CD4-positive, alpha-beta T cell treated with Interleukin-12 subunit alpha and Interleukin-12 subunit beta, for 1 hour (primary cell): ENCODE results near the gene SLC24A1.
"Not testable (repeated sequence)": the region's sequence is repeated elsewhere in the genome, so short reads cannot be mapped to it uniquely, and the experiment has no call there.

ENCODE experiments used
- DNase-seq: peaks from one replicate; pipeline ENCODE4 v3.0.0-alpha.2; 2020

SLC24A1 gene

DNA sequence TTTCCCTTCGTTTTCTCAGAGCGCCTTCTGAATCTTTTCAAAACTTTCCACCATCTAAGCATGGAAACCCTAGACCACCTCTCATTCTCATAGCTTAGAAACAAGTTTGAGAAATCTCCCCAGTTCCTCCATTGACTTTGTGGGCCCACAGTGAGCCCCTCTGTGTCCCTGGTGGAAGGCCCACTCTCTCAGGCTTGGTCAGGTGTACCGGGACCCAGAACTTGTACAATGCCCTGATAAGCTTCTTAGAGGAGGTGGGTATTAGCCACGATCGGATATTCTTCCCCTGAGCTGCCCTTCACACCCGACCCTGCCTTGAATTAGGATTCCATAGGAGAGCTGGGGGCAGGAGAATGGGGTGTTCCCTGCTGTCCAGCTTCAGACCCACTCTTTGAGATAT lies at the start of gene SLC24A1:
Gene SLC24A1, plus strand, starts transcription at position 301 of the 400 bp plus-strand sequence. CDS start 2,143 bp downstream, outside the sequence.
- no peak for DNase-seq

DNA sequence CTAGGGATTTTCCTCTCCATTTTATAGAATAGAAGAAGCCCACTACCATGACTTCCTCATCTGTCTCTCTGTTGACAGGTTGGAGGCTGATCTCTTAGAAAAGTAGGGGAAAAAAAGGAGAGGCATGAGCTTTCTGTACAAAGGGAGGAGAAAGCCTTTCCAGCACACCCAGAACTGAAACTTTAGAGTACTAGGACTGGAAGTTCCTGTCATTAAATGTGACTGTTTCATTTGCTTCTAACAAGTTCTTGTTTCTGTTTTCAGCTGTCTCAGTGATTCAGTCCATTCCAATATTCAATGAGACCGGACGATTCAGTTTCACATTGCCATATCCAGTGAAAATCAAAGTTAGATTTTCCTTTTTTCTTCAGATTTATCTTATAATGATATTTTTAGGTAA lies 49.8 kb upstream of the SLC24A1 start:
- no peak for DNase-seq

- DNase-seq = no peak
Observed at GRCh38 chr15:65576664-65577063, 45.1 kb upstream of the SLC24A1 start.

- no peak for DNase-seq
Observed at GRCh38 chr15:65577129-65577996, 44.4 kb upstream of the SLC24A1 start.

DNA sequence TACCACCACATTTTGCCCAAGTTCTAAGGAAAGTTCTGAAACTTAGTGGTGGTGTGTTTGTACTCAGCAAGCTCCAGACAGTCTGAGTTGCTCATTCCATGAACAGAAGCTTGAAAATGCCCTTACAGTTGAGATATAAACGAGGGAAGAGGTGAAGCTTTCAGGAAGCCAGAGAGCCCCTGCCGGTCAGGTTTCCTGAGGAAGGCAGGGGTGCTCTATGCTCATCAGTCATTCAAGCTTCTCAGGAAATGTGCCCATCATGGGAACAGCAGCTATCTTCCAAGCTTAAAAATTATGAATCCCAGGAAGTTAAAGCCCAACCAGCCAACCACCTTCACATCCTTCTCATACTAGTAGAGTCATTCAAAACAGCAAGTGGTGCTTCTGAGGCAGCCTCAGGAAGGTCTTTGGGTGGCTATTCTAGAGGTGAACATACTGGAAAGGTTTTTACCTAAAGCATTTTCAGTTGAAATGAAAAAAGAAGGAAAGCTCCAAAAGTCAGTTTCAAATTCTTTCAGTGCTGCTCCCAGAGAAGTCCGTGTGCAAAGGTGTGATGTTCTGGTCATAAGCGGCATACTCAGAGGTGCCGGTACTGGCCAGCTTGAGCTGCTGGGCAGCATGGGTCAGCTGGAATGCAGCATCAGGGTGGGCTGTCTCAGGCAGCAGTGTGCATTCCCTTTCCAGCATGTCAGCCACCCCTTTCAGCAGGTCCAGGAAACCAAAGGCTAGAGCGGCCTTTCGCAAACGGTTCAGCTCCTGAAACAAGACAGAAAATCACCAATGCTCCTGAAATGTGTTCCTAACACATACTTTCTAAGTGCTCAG lies 42.6 kb upstream of the SLC24A1 start:
- DNase-seq = no peak

DNA sequence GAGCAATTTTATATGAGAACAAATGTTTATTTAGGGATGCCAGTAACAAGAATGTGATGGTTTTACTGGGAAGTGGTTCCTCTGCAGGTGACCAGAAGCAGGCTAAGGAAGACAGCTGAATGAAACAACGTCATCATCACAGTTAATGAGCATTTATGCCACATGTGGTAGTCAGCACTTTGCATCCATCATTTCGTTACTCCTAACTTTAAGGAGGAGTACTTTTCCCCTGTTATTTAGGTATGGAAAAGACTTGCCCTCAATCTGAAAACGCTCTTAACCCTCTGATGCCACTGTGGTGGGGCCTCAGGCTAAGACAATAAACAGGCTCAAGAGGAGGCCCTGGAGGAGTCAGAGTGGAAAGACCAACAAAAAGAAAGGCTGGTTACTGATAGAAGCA lies 42.0 kb upstream of the SLC24A1 start:
- DNase-seq = no peak

- no peak for DNase-seq
Observed at GRCh38 chr15:65580287-65580686, 41.5 kb upstream of the SLC24A1 start.

DNA sequence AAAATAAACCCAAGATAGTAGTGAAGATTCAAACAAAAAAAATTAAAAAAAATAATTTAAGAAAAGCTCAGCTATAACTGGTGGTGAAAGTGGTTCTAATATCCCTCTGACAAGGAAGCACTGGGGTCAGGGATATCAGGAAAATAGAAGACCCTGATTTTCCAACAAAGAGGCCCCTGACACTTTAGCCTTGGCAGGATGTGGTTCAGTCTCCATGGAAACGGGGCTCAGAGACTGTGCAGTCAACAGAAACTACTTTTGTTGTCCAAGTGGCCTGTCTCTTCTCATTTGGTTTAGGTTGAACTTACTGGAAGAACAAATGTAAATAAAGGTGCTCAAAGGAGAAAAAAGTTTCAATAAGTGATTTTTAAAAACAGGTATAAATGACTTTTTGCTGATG lies 38.0 kb upstream of the SLC24A1 start:
- DNase-seq = peak; percentile 75

- no peak for DNase-seq
Observed at GRCh38 chr15:65584241-65584640, 37.5 kb upstream of the SLC24A1 start.

DNA sequence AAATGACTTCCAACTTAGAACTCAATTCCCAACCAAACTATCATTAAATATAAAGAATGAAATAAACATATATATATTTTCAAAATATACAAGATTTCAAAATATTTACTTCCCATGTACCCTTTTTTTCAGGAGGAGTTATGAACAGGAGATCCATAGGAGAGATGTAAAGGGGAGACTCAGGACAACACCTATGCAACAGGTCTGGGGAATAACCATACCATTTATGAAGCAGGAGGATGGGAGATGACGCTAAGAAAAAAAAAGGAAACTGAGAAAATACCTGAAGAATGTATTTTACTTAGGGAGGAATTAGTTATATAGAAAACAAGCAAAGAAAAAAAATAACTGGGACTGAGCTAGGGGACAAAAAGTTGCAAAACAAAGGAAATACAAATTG lies 34.6 kb upstream of the SLC24A1 start:
- DNase-seq = no peak

DNA sequence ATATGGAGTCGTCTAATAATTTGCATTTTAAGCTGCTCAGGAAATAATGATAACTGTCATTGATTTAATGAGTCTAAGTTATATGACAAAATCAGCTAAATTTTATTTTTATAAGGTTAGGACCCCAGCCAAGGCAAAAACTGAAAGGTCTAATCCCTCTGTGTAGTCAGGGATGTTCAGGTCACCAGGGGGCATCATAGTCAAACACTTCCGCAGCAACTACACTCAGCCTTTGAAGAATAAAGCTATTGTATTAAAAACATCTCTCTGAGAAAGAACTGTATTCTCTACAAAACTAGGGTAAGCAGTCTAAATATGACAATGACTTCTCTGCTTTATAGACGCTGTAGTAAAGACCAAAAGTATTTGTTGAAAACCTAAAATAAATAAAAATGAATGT lies 25.8 kb upstream of the SLC24A1 start:
- peak; percentile 32 for DNase-seq

DNA sequence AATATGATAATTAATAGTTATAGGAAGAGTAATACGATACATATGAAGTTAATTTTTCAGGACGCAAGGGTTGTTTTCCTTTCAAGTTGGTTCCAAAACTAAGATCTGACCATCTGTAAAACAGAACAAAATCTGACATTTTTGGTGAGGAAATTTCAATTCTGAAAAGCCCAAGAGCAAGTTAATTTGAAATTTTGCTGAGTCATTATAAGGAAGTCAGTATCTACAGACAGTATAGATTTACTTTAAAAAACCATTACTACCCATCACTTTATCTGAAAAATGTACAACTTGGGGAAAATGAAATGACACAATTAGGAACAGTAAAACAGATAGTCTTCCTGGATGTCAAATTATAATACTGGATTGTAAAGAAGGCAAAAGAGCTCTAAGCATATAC lies 23.3 kb upstream of the SLC24A1 start:
- DNase-seq = no peak

- no peak for DNase-seq
Observed at GRCh38 chr15:65599677-65600076, 22.1 kb upstream of the SLC24A1 start.

GRCh38 chr15:65603134-65603533 lies 18.6 kb upstream of the SLC24A1 start:
- DNase-seq = no peak

- DNase-seq = no peak
Observed at GRCh38 chr15:65603559-65603958, 18.2 kb upstream of the SLC24A1 start.

DNA sequence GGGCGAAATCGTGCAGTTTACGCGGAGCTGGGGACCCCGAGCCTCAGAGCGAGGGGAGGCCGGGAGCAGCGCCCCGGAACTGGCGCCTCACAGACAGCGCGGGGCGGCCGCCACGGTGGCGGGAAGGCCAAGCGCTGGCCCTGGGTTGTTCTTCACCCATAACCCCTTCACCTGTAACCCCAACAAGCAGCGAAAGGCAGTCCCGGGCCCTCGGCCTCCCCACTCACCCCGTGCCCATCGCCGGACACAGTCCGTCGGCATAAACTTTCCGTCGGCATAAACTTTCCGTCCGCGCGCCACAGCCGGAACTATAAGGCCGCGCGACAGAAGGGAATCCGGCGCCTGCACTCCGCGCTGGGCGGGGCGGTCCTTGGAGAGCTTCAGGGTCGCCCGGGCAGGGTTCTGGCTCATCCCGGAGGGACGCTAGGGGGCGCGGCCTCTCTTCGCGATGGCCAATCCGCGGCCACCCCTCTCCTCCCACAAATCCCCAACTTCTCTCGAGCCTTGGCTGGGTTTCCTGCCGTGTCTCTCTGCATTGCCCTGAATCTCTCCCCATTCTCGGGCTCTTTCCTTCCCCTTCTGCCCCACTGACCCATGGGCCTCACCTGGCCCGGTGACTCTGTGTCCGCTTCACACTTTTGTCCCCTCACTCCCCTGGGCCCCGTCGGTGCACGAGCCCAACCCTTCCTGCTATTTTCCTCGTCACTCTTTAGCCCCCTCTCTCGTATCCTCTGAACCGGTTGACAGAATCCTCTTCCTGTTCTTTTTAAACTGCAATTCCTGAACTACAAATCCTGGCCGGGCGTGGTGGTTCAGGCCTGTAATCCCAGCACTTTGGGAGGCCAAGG lies 10.6 kb upstream of the SLC24A1 start, which contains the start of gene INTS14:
Gene INTS14, minus strand, starts transcription at position 261 of the 848 bp plus-strand sequence. CDS start 3,751 bp downstream, outside the sequence.
- peak; percentile 92 for DNase-seq

GRCh38 chr15:65611888-65612615 lies 9.7 kb upstream of the SLC24A1 start:
- no peak for DNase-seq

DNA sequence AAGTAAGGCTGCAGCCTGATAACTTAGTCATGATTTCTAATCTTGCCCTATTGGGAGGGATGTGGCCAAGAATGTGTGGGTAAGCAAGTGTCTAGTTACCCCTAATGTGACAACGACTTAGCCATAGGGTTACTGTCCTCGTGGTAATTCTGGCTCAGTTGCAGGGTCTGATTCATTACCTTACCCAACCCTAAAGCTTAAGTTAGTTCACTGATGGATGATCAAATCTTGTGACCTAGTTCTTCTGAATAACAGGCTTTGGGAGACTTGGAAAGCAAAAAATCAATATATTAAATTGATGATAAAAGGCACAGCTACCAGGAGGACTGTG lies 9.2 kb upstream of the SLC24A1 start:
- no peak for DNase-seq

DNA sequence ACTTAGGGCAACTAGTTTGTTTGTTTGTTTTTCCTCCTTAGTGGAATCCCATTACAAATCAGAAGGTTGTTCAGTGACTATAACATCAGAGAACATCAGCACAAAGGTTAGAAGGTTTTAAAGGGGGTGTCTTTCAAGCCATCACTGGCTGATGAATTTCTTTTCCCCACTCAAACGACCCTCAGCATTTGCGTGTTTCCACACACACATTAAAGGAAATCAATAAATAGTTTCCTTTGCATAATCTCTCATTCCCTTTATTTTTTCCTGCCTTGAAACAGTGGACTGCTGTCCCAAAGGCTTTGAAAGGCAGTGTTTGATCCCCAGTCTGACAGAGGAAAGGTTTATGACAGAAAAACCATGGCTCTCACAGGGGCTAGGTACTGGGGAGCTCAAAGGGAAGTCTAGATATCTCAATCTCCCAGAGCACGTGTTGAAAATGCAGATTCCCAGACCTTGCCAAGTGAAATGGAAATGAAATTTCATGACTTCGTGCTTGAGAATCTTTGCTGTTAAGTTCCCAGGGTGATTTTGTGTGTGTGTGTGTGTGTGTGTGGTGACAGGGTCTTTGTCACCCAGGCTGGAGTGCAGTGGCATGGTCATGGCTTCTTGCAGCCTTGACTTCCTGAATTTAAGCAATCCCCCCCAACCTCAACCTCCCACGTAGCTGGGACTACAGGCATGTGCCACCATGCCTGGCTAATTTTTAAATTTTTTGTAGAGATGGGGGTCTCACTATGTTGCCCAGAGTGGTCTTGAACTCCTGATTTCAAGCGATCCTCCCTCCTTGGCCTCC lies 8.6 kb upstream of the SLC24A1 start:
- no peak for DNase-seq

DNA sequence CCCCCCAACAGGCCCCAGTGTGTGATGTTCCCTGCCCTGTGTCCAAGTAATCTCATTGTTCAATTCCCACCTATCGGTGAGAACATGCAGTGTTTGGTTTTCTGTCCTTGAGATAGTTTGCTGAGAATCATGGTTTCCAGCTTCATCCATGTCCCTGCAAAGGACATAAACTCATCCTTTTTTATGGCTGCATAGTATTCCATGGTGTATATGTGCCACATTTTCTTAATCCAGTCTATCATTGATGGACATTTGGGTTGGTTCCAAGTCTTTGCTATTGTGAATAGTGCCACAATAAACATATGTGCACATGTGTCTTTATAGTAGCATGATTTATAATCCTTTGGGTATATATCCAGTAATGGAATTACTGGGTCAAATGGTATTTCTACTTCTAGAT lies 5.9 kb upstream of the SLC24A1 start:
- not testable (repeated sequence) for DNase-seq

DNA sequence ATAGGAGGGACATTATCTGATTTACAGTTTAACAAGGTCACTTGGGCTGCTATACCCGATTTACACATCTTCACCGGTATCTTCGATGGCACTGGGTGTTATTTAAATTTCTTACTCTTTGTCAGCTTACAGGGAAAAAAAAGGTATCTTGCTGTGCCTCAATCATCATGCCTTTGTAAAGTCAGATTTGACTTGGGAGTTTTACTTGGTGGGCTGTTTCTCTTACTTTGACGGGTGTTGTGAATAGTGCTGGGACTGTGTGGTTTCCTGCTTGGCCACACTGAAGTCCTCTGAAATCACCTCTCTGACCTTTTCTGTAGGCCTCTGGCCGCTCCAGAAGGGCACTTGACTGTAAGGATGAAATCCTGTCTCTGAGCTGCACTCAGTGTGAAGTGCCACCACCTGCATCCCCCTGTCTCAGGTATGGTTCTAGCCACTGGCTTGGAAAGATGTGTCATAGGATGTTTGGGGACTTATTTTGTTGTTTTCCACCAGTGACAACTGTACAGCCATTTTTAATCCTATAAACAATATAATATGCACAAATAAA lies 3.1 kb upstream of the SLC24A1 start:
- no peak for DNase-seq
